NT2/D1 (cell line): ENCODE results near the gene MFSD6.

ENCODE experiments used
- DNase-seq: peaks from one replicate; pipeline ENCODE4 v3.0.0-alpha.2; 2011; ENCODE audit warnings: low read depth, low spot score
- H3K27me3 ChIP-seq: 2 replicates; pipeline ENCODE4 v1.6.0; 2011; ENCODE audit warnings: mild to moderate bottlenecking; ENCODE audit not compliant: insufficient read length, insufficient read depth
- H3K36me3 ChIP-seq: 2 replicates; pipeline ENCODE4 v1.6.1; 2011; ENCODE audit warnings: mild to moderate bottlenecking, low read length, mixed read lengths; ENCODE audit not compliant: insufficient read depth, insufficient read length
- H3K4me1 ChIP-seq: 2 replicates; pipeline ENCODE4 v1.5.1; 2011; ENCODE audit not compliant: insufficient read depth, insufficient read length
- H3K4me3 ChIP-seq: 2 replicates; pipeline ENCODE4 v1.5.1; 2011; ENCODE audit warnings: low read depth; ENCODE audit not compliant: insufficient read length
- H3K9ac ChIP-seq: 2 replicates; pipeline ENCODE4 v1.6.0; 2011; ENCODE audit warnings: low read depth; ENCODE audit not compliant: insufficient read length
- H3K9me3 ChIP-seq: 2 replicates; pipeline ENCODE4 v1.5.1; 2011; ENCODE audit warnings: mild to moderate bottlenecking, low read length; ENCODE audit not compliant: insufficient read depth
- SUZ12 ChIP-seq: IDR thresholded peaks from 2 replicates; pipeline ENCODE4 v1.6.1; 2011; ENCODE audit not compliant: insufficient read length, insufficient read depth; ENCODE audit errors: extremely low read depth
- YY1 ChIP-seq: IDR thresholded peaks from 2 replicates; pipeline ENCODE4 v1.6.1; 2011; ENCODE audit not compliant: insufficient read length, insufficient read depth
- ZNF274 ChIP-seq: IDR thresholded peaks from 2 replicates; pipeline ENCODE4 v1.6.1; 2011; ENCODE audit warnings: mild to moderate bottlenecking, low read depth, low read length

MFSD6 gene

DNA sequence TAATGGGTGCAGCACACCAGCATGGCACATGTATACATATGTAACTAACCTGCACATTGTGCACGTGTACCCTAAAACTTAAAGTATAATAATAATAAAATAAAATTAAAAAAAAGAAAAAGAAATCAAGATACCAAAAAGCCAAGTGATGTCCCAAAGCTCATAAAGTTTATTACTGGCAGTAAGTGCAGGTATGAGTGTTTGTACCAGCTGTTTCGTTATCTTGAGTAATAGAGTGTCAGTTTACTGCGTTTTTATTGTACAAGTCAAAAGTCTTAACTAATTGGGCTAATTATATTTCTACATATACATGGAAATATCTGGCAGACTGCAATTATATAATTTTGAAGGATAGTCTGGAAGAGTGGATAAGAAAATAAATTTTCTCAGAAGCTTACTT, 41.8 kb downstream of the MFSD6 start:
- H3K27me3 ChIP-seq: no peaks in the 10 kb centered on the region
- TF ChIP-seq SUZ12 (no peak), ZNF274 (no peak), YY1 (no peak)
- H3K9me3 ChIP-seq: no peaks in the 10 kb centered on the region
- no peaks in the 10 kb centered on the region for H3K36me3 ChIP-seq
- H3K4me3 ChIP-seq: no peak overlapping the region
- no peak for DNase-seq
- no peak overlapping the region for H3K9ac ChIP-seq
- H3K4me1 ChIP-seq: no peaks in the 10 kb centered on the region

DNA sequence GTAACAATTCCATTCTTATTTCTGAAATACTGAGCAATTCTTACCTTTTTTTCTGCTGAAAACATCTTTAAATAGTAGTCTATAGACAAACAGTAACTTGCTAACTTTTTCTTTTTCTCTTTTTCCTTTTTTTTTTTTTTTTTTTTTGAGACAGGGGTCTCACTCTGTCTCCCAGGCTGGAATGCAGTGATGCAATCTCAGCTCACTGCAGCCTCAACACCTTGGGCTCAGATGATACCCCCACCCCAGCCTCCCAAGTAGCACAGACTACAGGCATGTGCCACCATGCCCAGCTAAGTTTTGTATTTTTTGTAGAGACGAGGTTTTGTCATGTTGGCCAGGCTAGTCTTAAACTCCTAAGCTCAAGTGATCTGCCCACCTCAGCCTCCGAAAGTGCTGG, 42.2 kb downstream of the MFSD6 start:
- no peak for TF ChIP-seq SUZ12
- no peak for TF ChIP-seq YY1
- no peak for TF ChIP-seq ZNF274

DNA sequence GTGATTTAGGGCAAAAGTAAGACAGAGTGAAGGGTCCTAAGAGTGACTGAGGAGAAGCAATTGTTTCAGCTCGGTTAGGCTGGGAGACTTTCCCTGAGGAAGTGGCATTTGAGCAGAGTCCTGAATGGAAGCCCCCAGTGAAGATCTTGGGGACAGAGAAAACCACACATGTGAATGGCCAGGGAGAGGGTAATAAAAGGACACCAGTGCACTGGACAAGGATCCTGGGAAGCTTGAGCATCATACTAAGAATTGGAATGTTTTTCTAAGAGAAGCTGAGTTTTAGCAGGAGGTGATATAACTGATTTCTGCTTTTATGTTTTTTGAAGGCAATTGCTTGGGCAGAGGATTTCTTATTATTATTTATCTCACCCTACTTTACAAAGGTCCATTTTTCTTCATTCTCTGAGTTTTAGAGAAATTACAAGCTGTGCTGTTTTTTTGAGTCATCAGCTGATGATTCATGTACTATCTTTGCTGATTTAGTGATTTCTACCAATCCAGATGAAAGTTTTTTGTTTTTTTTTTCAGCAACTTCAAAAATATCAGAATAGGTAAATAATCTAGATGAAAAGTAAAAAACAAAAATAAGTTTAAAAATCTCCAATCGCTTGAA, 43.5 kb downstream of the MFSD6 start:
- Histone ChIP-seq H3K4me1 (no peaks in the 10 kb centered on the region), H3K27me3 (no peaks in the 10 kb centered on the region), H3K9ac (no peak overlapping the region), H3K36me3 (no peaks in the 10 kb centered on the region), H3K9me3 (no peaks in the 10 kb centered on the region), H3K4me3 (no peak overlapping the region)
- TF ChIP-seq SUZ12: no peak
- no peak for TF ChIP-seq YY1
- DNase-seq: no peak

More for the DNA sequence above, 42.2 kb downstream of the MFSD6 start:
- DNase-seq: no peak
- H3K4me3 ChIP-seq: no peak overlapping the region
- no peaks in the 10 kb centered on the region for H3K27me3 ChIP-seq
- no peaks in the 10 kb centered on the region for H3K9me3 ChIP-seq
- H3K36me3 ChIP-seq: no peaks in the 10 kb centered on the region
- no peaks in the 10 kb centered on the region for H3K4me1 ChIP-seq
- H3K9ac ChIP-seq: no peak overlapping the region

GRCh38 chr2:190452433-190452832, 44.3 kb downstream of the MFSD6 start:
- TF ChIP-seq YY1 (no peak), SUZ12 (no peak), ZNF274 (no peak)
- Histone ChIP-seq H3K36me3 (no peaks in the 10 kb centered on the region), H3K27me3 (no peaks in the 10 kb centered on the region), H3K9ac (no peak overlapping the region), H3K4me3 (no peak overlapping the region), H3K4me1 (no peaks in the 10 kb centered on the region), H3K9me3 (no peaks in the 10 kb centered on the region)
- no peak for DNase-seq

GRCh38 chr2:190454795-190455194, 46.6 kb downstream of the MFSD6 start:
- Histone ChIP-seq H3K36me3 (no peaks in the 10 kb centered on the region), H3K4me1 (no peaks in the 10 kb centered on the region), H3K4me3 (no peak overlapping the region), H3K9ac (no peak overlapping the region), H3K27me3 (no peaks in the 10 kb centered on the region), H3K9me3 (no peaks in the 10 kb centered on the region)
- no peak for DNase-seq
- TF ChIP-seq SUZ12 (no peak), YY1 (no peak), ZNF274 (no peak)

GRCh38 chr2:190455358-190456095, 47.4 kb downstream of the MFSD6 start:
- TF ChIP-seq YY1: no peak
- no peak for TF ChIP-seq SUZ12
- no peak for TF ChIP-seq ZNF274
- no peak for DNase-seq

GRCh38 chr2:190456833-190457232, 48.7 kb downstream of the MFSD6 start:
- H3K9ac ChIP-seq: no peak overlapping the region
- TF ChIP-seq SUZ12 (no peak), YY1 (no peak), ZNF274 (no peak)
- H3K27me3 ChIP-seq: no peaks in the 10 kb centered on the region
- no peaks in the 10 kb centered on the region for H3K9me3 ChIP-seq
- no peak for DNase-seq
- no peaks in the 10 kb centered on the region for H3K4me1 ChIP-seq
- H3K4me3 ChIP-seq: no peak overlapping the region
- no peaks in the 10 kb centered on the region for H3K36me3 ChIP-seq

More at GRCh38 chr2:190455358-190456095, 47.4 kb downstream of the MFSD6 start:
- H3K4me3 ChIP-seq: no peak overlapping the region
- H3K4me1 ChIP-seq: no peaks in the 10 kb centered on the region
- no peak overlapping the region for H3K9ac ChIP-seq
- no peaks in the 10 kb centered on the region for H3K9me3 ChIP-seq
- no peaks in the 10 kb centered on the region for H3K36me3 ChIP-seq
- no peaks in the 10 kb centered on the region for H3K27me3 ChIP-seq
